Spleen (tissue), 11 donors: Measurements from ENCODE around the gene PHLDB2. TPM values are rescaled to one million over a fixed set of nuclear protein-coding genes. Genes with fewer than 3 reads are reported as not detected.
A peak's percentile ranks its signal among the peaks of the same experiment; 100 is the strongest.

ENCODE experiments used
- DNase-seq: peaks from one replicate; pipeline ENCODE4 v3.0.0-alpha.2; 2020
- H3K27ac ChIP-seq, 8 donors: fragments of 200-600 bp; sonication (generic) in 7 of 8; 1 replicate in 4 of 8; 2 replicates in 4 of 8; pipeline versions ENCODE4 v1.5.0 to v1.8.0; 2016 to 2021; ENCODE audit warnings: inconsistent platforms in 4 of 8, mild to moderate bottlenecking in 4 of 8, moderate library complexity in 1 of 8
- H3K27me3 ChIP-seq, 7 donors: fragments of 200-600 bp; sonication (generic) in 6 of 7; replicated peaks in 1 of 7; 1 replicate in 4 of 7; 2 replicates in 3 of 7; pipeline versions ENCODE4 v1.5.0 to v1.8.0; 2016 to 2021; ENCODE audit warnings: inconsistent platforms in 3 of 7, mild to moderate bottlenecking in 1 of 7
- H3K36me3 ChIP-seq, 6 donors: fragments of 200-600 bp; sonication (generic) in 5 of 6; 1 replicate in 4 of 6; 2 replicates in 2 of 6; pipeline versions ENCODE4 v1.5.0 to v1.8.0; 2016 to 2021; ENCODE audit warnings: inconsistent platforms in 2 of 6
- H3K4me1 ChIP-seq, 6 donors: fragments of 200-600 bp; sonication (generic) in 5 of 6; 1 replicate in 3 of 6; 2 replicates in 3 of 6; pipeline versions ENCODE4 v1.5.0 to v1.8.0; 2016 to 2021; ENCODE audit warnings: inconsistent platforms in 3 of 6
- H3K4me3 ChIP-seq, 8 donors: fragments of 200-600 bp; sonication (generic) in 7 of 8; 1 replicate in 4 of 8; 2 replicates in 4 of 8; pipeline versions ENCODE4 v1.5.0 to v1.8.0; 2016 to 2021; ENCODE audit warnings: inconsistent platforms in 4 of 8, mild to moderate bottlenecking in 4 of 8, moderate library complexity in 2 of 8
- H3K9me3 ChIP-seq, 8 donors: fragments of 200-600 bp; sonication (generic) in 7 of 8; 1 replicate in 4 of 8; 2 replicates in 4 of 8; pipeline versions ENCODE4 v1.5.0 to v1.8.0; 2016 to 2021; ENCODE audit warnings: inconsistent platforms in 4 of 8
- POLR2A ChIP-seq, 3 donors: fragments of 450-650 bp; IDR thresholded peaks; one replicate each; pipeline ENCODE4 v1.5.1; 2017; ENCODE audit warnings: antibody characterized with exemption in 3 of 3, mild to moderate bottlenecking in 1 of 3
- POLR2AphosphoS5 ChIP-seq, 3 donors: sonication (generic); formaldehyde crosslinking; IDR thresholded peaks; one replicate each; pipeline ENCODE4 v1.5.1; 2017; ENCODE audit warnings: antibody characterized with exemption in 3 of 3
- WGBS, 5 donors: extraction: QIAGEN DNeasy Blood & Tissue Kit in 3 of 5; methylation state at CpG; one replicate each; pipeline versions ENCODE4 v1.1.5 to v1.1.7; 2013 to 2018; 5-methylcytosine and 5-hydroxymethylcytosine counted together
- intact Hi-C: fragments of 100-400 bp; cut with DNase I; formaldehyde crosslinking; loops from one replicate; pipeline ENCODE4 v1.15.0; 2023; ENCODE audit warnings: low total_unique reads
- polyA plus RNA-seq, 3 donors: library from polyadenylated mRNA; stranded (reverse); fragments of 200-250 nt; gene quantifications; one replicate each; pipeline ENCODE4 v1.2.1, GENCODE V29; 2013
- total RNA-seq, 7 donors: library from RNA; depleted of rRNA in 3 of 7; stranded (reverse); fragments of >200 nt in 3 of 7; fragmentation: NEBNext Ultra II Directional in 4 of 7; extraction: Animal tissue kit (Norgen Biotek cat#: 25700) in 4 of 7; gene quantifications; one replicate each; pipeline versions ENCODE4 v1.1.0 to v1.2.1, GENCODE V29; 2016 to 2021
- TF ChIP-seq, protein P1 (sequence below), 11 experiments: fragments of 200-600 bp in 7 of 11; fragments of 450-650 bp in 4 of 11; sonication (generic) in 4 of 11; IDR thresholded peaks in 8 of 11; conservative IDR thresholded peaks in 3 of 11; 1 replicate in 7 of 11; 2 replicates in 4 of 11; pipeline versions ENCODE4 v1.4.0 to v1.8.0; 2016 to 2021; ENCODE audit warnings: antibody characterized with exemption in 11 of 11, inconsistent platforms in 4 of 11, mild to moderate bottlenecking in 1 of 11
- donor health status: healthy with polysubstance abuse.
- donor health status: DM: no; HTN: no; CAD: no; lungs with moderate emphysema.
- donor health status: DM: no; HTN: no; CAD: no.
- donor health status: Bipolar disorder and iron deficiency.
- donor health status: healthy.
- donor health status: DM: no; HTN: no; CAD: no.
- donor health status: DM: yes; HTN: yes; CAD: no.

PHLDB2 gene
- total and polyA plus RNA-seq, 10 donors: 4.7 to 78.6 (median 42.3) TPM

DNA sequence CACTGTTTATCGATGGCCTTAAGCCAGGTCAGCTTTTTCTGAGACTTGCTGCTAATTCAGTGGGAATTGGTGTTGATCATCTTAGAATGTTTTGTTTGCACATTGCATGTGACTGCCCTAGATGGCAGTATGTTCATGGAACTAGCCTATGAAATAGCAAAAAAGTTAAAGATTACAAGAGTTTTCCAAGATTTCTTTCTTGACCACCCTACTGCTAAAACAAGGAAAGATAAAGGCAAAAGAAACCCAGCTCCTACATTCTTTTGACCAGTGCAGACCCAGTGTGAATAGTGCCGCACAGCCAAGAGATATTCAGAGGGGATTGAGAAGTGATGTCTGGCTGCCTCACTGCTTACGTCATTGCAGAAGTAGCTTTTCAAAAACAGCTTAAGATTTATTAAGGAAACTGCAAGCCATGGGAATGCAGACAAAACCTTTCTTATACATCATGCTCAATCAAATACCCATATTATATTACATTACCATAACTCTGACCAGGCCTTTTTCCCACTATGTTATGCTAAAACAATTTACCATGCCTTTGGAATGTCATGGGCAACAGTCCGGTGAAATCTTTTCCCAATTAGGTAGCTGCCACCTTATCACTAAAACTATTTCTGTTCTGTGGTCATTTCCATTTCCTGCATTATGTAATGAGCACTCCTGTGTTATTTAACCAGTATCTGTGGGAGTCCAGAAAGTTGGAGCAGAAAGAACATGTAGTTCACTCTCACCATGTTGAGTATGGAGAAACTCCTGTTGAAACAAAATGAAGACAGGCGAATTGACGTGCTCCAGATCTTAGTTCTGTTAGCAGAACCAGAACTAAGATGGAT, 6.0 kb downstream of the PHLDB2 start:
- 52 to 78% (median 65%) methylated on average over 6 of the region's 6 CpGs for WGBS, 5 donors
- TF ChIP-seq POLR2AphosphoS5 (IDR thresholded peaks at IDR 0.05) (no peak), POLR2A (IDR thresholded peaks at IDR 0.05) (no peak)
- TF ChIP-seq, protein P1, sequence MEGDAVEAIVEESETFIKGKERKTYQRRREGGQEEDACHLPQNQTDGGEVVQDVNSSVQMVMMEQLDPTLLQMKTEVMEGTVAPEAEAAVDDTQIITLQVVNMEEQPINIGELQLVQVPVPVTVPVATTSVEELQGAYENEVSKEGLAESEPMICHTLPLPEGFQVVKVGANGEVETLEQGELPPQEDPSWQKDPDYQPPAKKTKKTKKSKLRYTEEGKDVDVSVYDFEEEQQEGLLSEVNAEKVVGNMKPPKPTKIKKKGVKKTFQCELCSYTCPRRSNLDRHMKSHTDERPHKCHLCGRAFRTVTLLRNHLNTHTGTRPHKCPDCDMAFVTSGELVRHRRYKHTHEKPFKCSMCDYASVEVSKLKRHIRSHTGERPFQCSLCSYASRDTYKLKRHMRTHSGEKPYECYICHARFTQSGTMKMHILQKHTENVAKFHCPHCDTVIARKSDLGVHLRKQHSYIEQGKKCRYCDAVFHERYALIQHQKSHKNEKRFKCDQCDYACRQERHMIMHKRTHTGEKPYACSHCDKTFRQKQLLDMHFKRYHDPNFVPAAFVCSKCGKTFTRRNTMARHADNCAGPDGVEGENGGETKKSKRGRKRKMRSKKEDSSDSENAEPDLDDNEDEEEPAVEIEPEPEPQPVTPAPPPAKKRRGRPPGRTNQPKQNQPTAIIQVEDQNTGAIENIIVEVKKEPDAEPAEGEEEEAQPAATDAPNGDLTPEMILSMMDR (IDR thresholded peaks at IDR 0.05 in 8 of 11, conservative IDR thresholded peaks at IDR 0.05 in 3 of 11): no peak
- DNase-seq: no peak
- intact Hi-C loops: loop anchor here (5.0 to 10.0 kb wide), 2 partner anchors 102 to 150 kb away; no protein-coding TSS in a partner anchor
- Histone ChIP-seq H3K27ac (peak overlapping the region in 6 of 8 donors; percentile 0 to 93 (median 44)), H3K27me3 (peaks cover 0 to 7% (median 0%) of the 10 kb centered on the region in 7 donors), H3K4me1 (peaks cover 4 to 74% (median 40%) of the 10 kb centered on the region in 6 donors), H3K36me3 (no peaks in the 10 kb centered on the region), H3K9me3 (no peaks in the 10 kb centered on the region), H3K4me3 (no peak overlapping the region)

DNA sequence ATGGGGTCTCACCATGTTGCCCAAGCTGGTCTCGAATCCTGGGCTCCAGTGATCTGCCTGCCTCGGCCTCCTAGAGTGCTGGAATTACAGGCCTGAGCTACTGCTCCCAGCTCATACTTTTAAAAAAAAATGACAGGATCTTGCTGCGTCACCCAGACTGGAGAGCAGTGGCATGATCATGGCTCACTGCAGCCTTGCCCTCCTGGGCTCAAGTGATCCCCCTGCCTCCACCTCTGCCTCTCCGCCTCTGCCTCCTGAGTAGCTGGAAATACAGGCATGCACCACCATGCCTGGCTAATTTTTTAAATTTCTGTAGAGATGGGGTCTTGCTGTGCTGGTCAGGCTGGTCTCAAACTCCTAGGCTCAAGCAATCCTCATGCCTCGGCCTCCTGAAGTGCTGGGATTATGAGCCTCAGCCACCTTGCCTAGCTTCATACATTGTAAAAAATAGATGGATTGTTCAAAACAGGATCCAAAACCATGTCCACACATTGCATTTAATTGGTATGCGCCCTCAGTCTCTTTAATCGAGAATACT, 8.9 kb downstream of the PHLDB2 start:
- Histone ChIP-seq H3K27me3 (no peaks in the 10 kb centered on the region), H3K9me3 (no peaks in the 10 kb centered on the region), H3K27ac (no peak overlapping the region), H3K4me1 (peaks cover 3 to 49% (median 22%) of the 10 kb centered on the region in 6 donors), H3K4me3 (no peak overlapping the region), H3K36me3 (no peaks in the 10 kb centered on the region)
- TF ChIP-seq, protein P1 (IDR thresholded peaks at IDR 0.05 in 8 of 11, conservative IDR thresholded peaks at IDR 0.05 in 3 of 11): no peak
- TF ChIP-seq POLR2AphosphoS5 (IDR thresholded peaks at IDR 0.05) (no peak), POLR2A (IDR thresholded peaks at IDR 0.05) (no peak)
- intact Hi-C loops: loop anchor here (5.0 to 10.0 kb wide), 2 partner anchors 99 to 153 kb away; no protein-coding TSS in a partner anchor
- DNase-seq: no peak
- 73 to 83% (median 82%) methylated on average over 7 of the region's 7 CpGs for WGBS, 5 donors

DNA sequence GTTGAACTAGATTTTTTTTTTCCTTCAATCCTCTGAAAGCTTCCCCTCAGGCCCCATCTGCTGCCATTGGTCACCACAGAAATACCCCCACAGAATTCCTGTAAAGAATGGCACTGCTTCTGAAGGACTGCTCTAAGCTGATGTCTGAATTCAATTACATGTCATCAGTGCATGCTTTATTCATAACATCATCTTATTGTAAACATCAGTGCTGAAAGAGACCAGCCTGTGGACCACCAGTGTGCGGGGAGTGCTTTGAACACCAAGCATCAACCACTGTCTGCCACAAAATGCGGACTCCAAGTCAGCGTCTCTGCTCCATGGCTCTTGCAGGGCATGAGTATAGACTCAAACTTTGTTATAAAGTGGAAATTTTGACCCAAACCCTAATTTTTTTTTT, 11.6 kb downstream of the PHLDB2 start:
- TF ChIP-seq POLR2AphosphoS5 (IDR thresholded peaks at IDR 0.05) (no peak), POLR2A (IDR thresholded peaks at IDR 0.05) (no peak)
- TF ChIP-seq, protein P1 (IDR thresholded peaks at IDR 0.05 in 8 of 11, conservative IDR thresholded peaks at IDR 0.05 in 3 of 11): no peak
- Histone ChIP-seq H3K4me3 (no peak overlapping the region), H3K36me3 (no peaks in the 10 kb centered on the region), H3K4me1 (peaks cover 0 to 24% (median 13%) of the 10 kb centered on the region in 6 donors), H3K27me3 (no peaks in the 10 kb centered on the region), H3K27ac (no peak overlapping the region), H3K9me3 (no peaks in the 10 kb centered on the region)
- DNase-seq: no peak
- intact Hi-C loops: no loop called here
- 91 to 100% (median 96%) methylated on average over 3 of the region's 3 CpGs for WGBS, 5 donors
